Neural cell (in vitro differentiated cells): ENCODE measurements around the gene CABP1.

ENCODE experiments used
- CTCF ChIP-seq: fragments of 450-650 bp; IDR thresholded peaks from 2 replicates; pipeline ENCODE4 v1.5.1; 2014; ENCODE audit warnings: antibody characterized with exemption, mild to moderate bottlenecking, moderate library complexity; ENCODE audit not compliant: poor library complexity, severe bottlenecking
- EP300 ChIP-seq: fragments of 450-650 bp; conservative IDR thresholded peaks from 2 replicates; pipeline ENCODE4 v1.6.1; 2014; ENCODE audit warnings: antibody characterized with exemption, mild to moderate bottlenecking, moderate library complexity; ENCODE audit not compliant: poor library complexity, severe bottlenecking
- EZH2 ChIP-seq: fragments of 200-600, 300-800 bp; shearing (Covaris generic), sonication (generic); IDR thresholded peaks from 2 replicates; pipeline ENCODE4 v1.6.1; 2014; ENCODE audit warnings: antibody characterized with exemption, low read length, borderline replicate concordance, mild to moderate bottlenecking; ENCODE audit not compliant: insufficient read depth, poor library complexity, severe bottlenecking
- POLR2AphosphoS5 ChIP-seq: IDR thresholded peaks from 2 replicates; pipeline ENCODE4 v1.6.1; 2012
- RAD21 ChIP-seq: fragments of 450-650 bp; conservative IDR thresholded peaks from 2 replicates; pipeline ENCODE4 v1.6.1; 2014; ENCODE audit warnings: antibody characterized with exemption, mild to moderate bottlenecking, moderate library complexity
- REST ChIP-seq: IDR thresholded peaks from 2 replicates; pipeline ENCODE4 v1.6.1; 2012; ENCODE audit warnings: borderline replicate concordance
- SMC3 ChIP-seq: fragments of 450-650 bp; conservative IDR thresholded peaks from 2 replicates; pipeline ENCODE4 v1.6.1; 2014; ENCODE audit warnings: antibody characterized with exemption, mild to moderate bottlenecking, moderate library complexity; ENCODE audit not compliant: poor library complexity

- TF ChIP-seq RAD21 (no peak), EP300 (no peak), POLR2AphosphoS5 (no peak), CTCF (no peak), EZH2 (no peak), SMC3 (no peak), REST (no peak)
These were observed 9.8 kb downstream of the CABP1 start for GRCh38 chr12:120650233-120650690.
